OCI-LY7 (cell line): ENCODE results near the gene LACC1. TPM values are rescaled to one million over a fixed set of nuclear protein-coding genes. Genes with fewer than 3 reads are reported as not detected.
A peak's percentile ranks its signal among the peaks of the same experiment; 100 is the strongest.

Experiments
- BruUV-seq: library from RNA; stranded (reverse); fragments of 400-500 nt; replicated peaks from 2 replicates; lab custom pipeline; 2021; lab: Mats Ljungman, UMichigan
- CTCF ChIA-PET: fragments of 300-600 bp; sonication (Branson Sonifier 250); formaldehyde crosslinking; loops from one replicate; lab custom pipeline; 2022; ENCODE audit warnings: antibody characterized with exemption; ENCODE audit not compliant: unreplicated experiment; lab: Charles Lee
- POLR2A ChIA-PET: fragments of 300-600 bp; sonication (Branson Sonifier 250); formaldehyde crosslinking; loops from one replicate; lab custom pipeline; 2022; ENCODE audit warnings: antibody characterized with exemption; lab: Charles Lee
- DNase-seq: peaks from one replicate; pipeline ENCODE4 v3.0.0-alpha.2; 2015; ENCODE audit warnings: low spot score
- H2AFZ ChIP-seq: fragments of 200-600 bp; sonication (generic), shearing (Covaris generic); 2 replicates; pipeline ENCODE4 v1.6.1; 2014; ENCODE audit warnings: mild to moderate bottlenecking, antibody characterized with exemption, low read length, moderate library complexity
- H3K27ac ChIP-seq: fragments of 200-600 bp; sonication (generic); 2 replicates; pipeline ENCODE4 v1.5.1; 2014; ENCODE audit warnings: mixed run types, low read depth, mild to moderate bottlenecking, moderate library complexity, low read length, inconsistent platforms; ENCODE audit not compliant: poor library complexity, severe bottlenecking
- H3K36me3 ChIP-seq: fragments of 200-600 bp; sonication (generic); 2 replicates; pipeline ENCODE4 v1.6.1; 2014; ENCODE audit warnings: mild to moderate bottlenecking, antibody characterized with exemption, low read length, moderate library complexity, mixed read lengths; ENCODE audit not compliant: insufficient read depth
- H3K4me1 ChIP-seq: fragments of 200-600 bp; sonication (generic); 2 replicates; pipeline ENCODE4 v1.5.1; 2014; ENCODE audit warnings: mild to moderate bottlenecking, low read length; ENCODE audit not compliant: insufficient read depth, poor library complexity, severe bottlenecking
- H3K4me2 ChIP-seq: fragments of 200-600 bp; sonication (generic); 2 replicates; pipeline ENCODE4 v1.6.1; 2014; ENCODE audit warnings: mild to moderate bottlenecking, low read length
- H3K4me3 ChIP-seq: fragments of 200-600 bp; sonication (generic); 2 replicates; pipeline ENCODE4 v1.5.1; 2014; ENCODE audit warnings: mild to moderate bottlenecking, low read depth, low read length; ENCODE audit not compliant: poor library complexity, severe bottlenecking
- H3K79me2 ChIP-seq: fragments of 200-600 bp; sonication (generic); 2 replicates; pipeline ENCODE4 v1.6.1; 2016; ENCODE audit warnings: low read depth, mild to moderate bottlenecking, low read length, moderate library complexity, mixed read lengths; ENCODE audit not compliant: insufficient read depth
- H3K9me2 ChIP-seq: fragments of 200-600 bp; sonication (generic); 2 replicates; pipeline ENCODE4 v1.6.1; 2016; ENCODE audit warnings: mild to moderate bottlenecking, low read length, mixed read lengths; ENCODE audit not compliant: insufficient read depth
- H3K9me3 ChIP-seq: fragments of 200-600 bp; sonication (generic); 2 replicates; pipeline ENCODE4 v1.6.1; 2014; ENCODE audit warnings: mild to moderate bottlenecking, mixed run types, low read length, mixed read lengths
- H4K20me1 ChIP-seq: fragments of 200-600 bp; sonication (generic); 2 replicates; pipeline ENCODE4 v1.6.1; 2014; ENCODE audit warnings: mild to moderate bottlenecking, antibody characterized with exemption, low read length, moderate library complexity, mixed read lengths; ENCODE audit not compliant: insufficient read depth
- CTCF ChIP-seq: fragments of 200-600 bp; sonication (generic); conservative IDR thresholded peaks from 2 replicates; pipeline ENCODE4 v1.5.1; 2014; ENCODE audit warnings: mild to moderate bottlenecking, antibody characterized with exemption, low read length, moderate library complexity, mixed read lengths
- EZH2phosphoT487 ChIP-seq: fragments of 200-600 bp; sonication (generic); IDR thresholded peaks from 2 replicates; pipeline ENCODE4 v1.6.1; 2018; ENCODE audit warnings: low read depth, borderline replicate concordance, mild to moderate bottlenecking, mixed run types, antibody characterized with exemption, low read length, moderate library complexity, mixed read lengths
- intact Hi-C: fragments of 100-400 bp; cut with micrococcal nuclease; formaldehyde crosslinking; loops from one replicate; pipeline ENCODE4 v1.10.0; 2022; ENCODE audit not compliant: unreplicated experiment
- total RNA-seq, 2 experiments: library from RNA; depleted of rRNA in 1 of 2; stranded (reverse); fragments of >200 nt in 1 of 2; shearing (Covaris generic) in 1 of 2; gene quantifications; 2 replicates each; pipeline ENCODE4 v1.2.3, GENCODE V29; 2014 to 2022

The LACC1 gene
- total RNA-seq, 2 experiments from 2014 or later, result 3.5 to 11.3 TPM

GRCh38 chr13:43872181-43872580 is 7.5 kb upstream of the LACC1 start:
- CTCF ChIA-PET, result no interaction called here

GRCh38 chr13:43874504-43875092 is 5.1 kb upstream of the LACC1 start:
- no TSS peak for BruUV-seq
- ChIA-PET CTCF (no interaction called here), POLR2A (no interaction called here)
- Histone ChIP-seq H2AFZ (no peak overlapping the region), H3K9me3 (no peaks in the 10 kb centered on the region), H3K4me1 (peaks cover 22% of the 10 kb centered on the region), H3K4me2 (no peak overlapping the region), H3K4me3 (no peak overlapping the region), H3K9me2 (no peaks in the 10 kb centered on the region), H3K27ac (no peak overlapping the region), H3K36me3 (peaks cover 6% of the 10 kb centered on the region; the same call in 1 of the 2 replicates), H3K79me2 (peaks cover 8% of the 10 kb centered on the region; the same call in 1 of the 2 replicates), H4K20me1 (no peaks in the 10 kb centered on the region)
- intact Hi-C loops, result loop anchor here (5.0 kb wide), 3 partner anchors 632 to 1043 kb away; partner anchors contain the start of gene TSC22D1
- peak; percentile 57 for DNase-seq
- TF ChIP-seq EZH2phosphoT487, result no peak
- TF ChIP-seq CTCF, result peak; percentile 88

More at GRCh38 chr13:43872181-43872580, 7.5 kb upstream of the LACC1 start:
- no peak overlapping the region for H2AFZ ChIP-seq
- intact Hi-C loops, result no loop called here
- BruUV-seq, result no TSS peak
- H3K27ac ChIP-seq, result no peak overlapping the region
- DNase-seq, result no peak
- peaks cover 14% of the 10 kb centered on the region; the same call in 1 of the 2 replicates for H3K36me3 ChIP-seq
- no peak for TF ChIP-seq EZH2phosphoT487
- no peak for TF ChIP-seq CTCF
- H3K4me2 ChIP-seq, result no peak overlapping the region
- POLR2A ChIA-PET, result no interaction called here
- H3K4me3 ChIP-seq, result no peak overlapping the region
- H3K4me1 ChIP-seq, result peaks cover 5% of the 10 kb centered on the region
- no peaks in the 10 kb centered on the region for H3K79me2 ChIP-seq
- no peaks in the 10 kb centered on the region for H3K9me2 ChIP-seq
- H4K20me1 ChIP-seq, result no peaks in the 10 kb centered on the region
- H3K9me3 ChIP-seq, result no peaks in the 10 kb centered on the region

- Histone ChIP-seq H3K79me2 (peaks cover 19% of the 10 kb centered on the region; the same call in 1 of the 2 replicates), H2AFZ (no peak overlapping the region), H3K27ac (no peak overlapping the region), H3K4me1 (peaks cover 34% of the 10 kb centered on the region), H3K9me3 (no peaks in the 10 kb centered on the region), H3K4me3 (no peak overlapping the region), H4K20me1 (no peaks in the 10 kb centered on the region), H3K36me3 (0 out of 2 replicates have a peak, but pooled peaks cover under 1% of the 10 kb centered on the region), H3K4me2 (no peak overlapping the region), H3K9me2 (no peaks in the 10 kb centered on the region)
- POLR2A ChIA-PET, result no interaction called here
- TF ChIP-seq CTCF (no peak), EZH2phosphoT487 (no peak)
- CTCF ChIA-PET, result no interaction called here
- no peak for DNase-seq
- no TSS peak for BruUV-seq
- intact Hi-C loops, result loop anchor here (5.0 kb wide), 3 partner anchors 634 to 1041 kb away; partner anchors contain the start of gene TSC22D1
These were observed 3.3 kb upstream of the LACC1 start for GRCh38 chr13:43876366-43876765.
